Mesenchymal stem cell (in vitro differentiated cells and primary cell): Measurements from ENCODE around the gene MYH16.
A peak's percentile ranks its signal among the peaks of the same experiment; 100 is the strongest.

ENCODE experiments used
- DNase-seq: peaks from one replicate; pipeline ENCODE4 v3.0.0-alpha.2; 2013
- H2AFZ ChIP-seq: one replicate; pipeline ENCODE4 v1.6.1; 2013; ENCODE audit warnings: low read depth, mild to moderate bottlenecking, control low read depth, inconsistent platforms, low read length, moderate library complexity
- H2AK5ac ChIP-seq: 2 replicates; pipeline ENCODE4 v1.6.1; 2013; ENCODE audit warnings: low read length, moderate library complexity, mild to moderate bottlenecking, inconsistent platforms; ENCODE audit not compliant: severe bottlenecking
- H2BK120ac ChIP-seq: one replicate; pipeline ENCODE4 v1.6.1; 2013; ENCODE audit warnings: low read depth, mild to moderate bottlenecking, inconsistent platforms, low read length, moderate library complexity
- H2BK12ac ChIP-seq, 2 experiments: one replicate each; pipeline ENCODE4 v1.6.1; 2013; ENCODE audit warnings: inconsistent platforms in 2 of 2, low read length in 2 of 2, mild to moderate bottlenecking in 2 of 2, moderate library complexity in 2 of 2, control low read depth in 1 of 2
- H2BK15ac ChIP-seq: one replicate; pipeline ENCODE4 v1.6.1; 2013; ENCODE audit warnings: mild to moderate bottlenecking, low read depth, inconsistent platforms; ENCODE audit not compliant: poor library complexity, severe bottlenecking
- H2BK5ac ChIP-seq: 2 replicates; pipeline ENCODE4 v1.6.1; 2013; ENCODE audit warnings: low read depth, mild to moderate bottlenecking, low read length, control low read depth, inconsistent platforms; ENCODE audit not compliant: poor library complexity, severe bottlenecking
- H3K14ac ChIP-seq, 2 experiments: one replicate each; pipeline ENCODE4 v1.6.1; 2013; ENCODE audit warnings: inconsistent platforms in 2 of 2, low read length in 2 of 2, control low read depth in 1 of 2, mild to moderate bottlenecking in 1 of 2, moderate library complexity in 1 of 2
- H3K18ac ChIP-seq, 2 experiments: one replicate each; pipeline ENCODE4 v1.6.1; 2013; ENCODE audit warnings: inconsistent platforms in 2 of 2, low read length in 2 of 2, control low read depth in 1 of 2, low read depth in 1 of 2, mild to moderate bottlenecking in 1 of 2
- H3K23ac ChIP-seq, 2 experiments: one replicate each; pipeline ENCODE4 v1.6.1; 2013; ENCODE audit warnings: inconsistent platforms in 2 of 2, low read length in 2 of 2, mild to moderate bottlenecking in 2 of 2, moderate library complexity in 2 of 2, control low read depth in 1 of 2
- H3K27ac ChIP-seq: 2 replicates; pipeline ENCODE4 v1.5.1; 2013; ENCODE audit warnings: mild to moderate bottlenecking, moderate library complexity, low read length, control low read depth, inconsistent platforms; ENCODE audit not compliant: poor library complexity, severe bottlenecking
- H3K27me3 ChIP-seq, 2 experiments: 2 replicates each; pipeline versions ENCODE4 v1.6.1 to v1.7.0; 2013; ENCODE audit warnings: low read length in 2 of 2, mild to moderate bottlenecking in 2 of 2, moderate library complexity in 2 of 2, control low read depth in 1 of 2, inconsistent platforms in 1 of 2; ENCODE audit not compliant: control insufficient read depth in 1 of 2, insufficient read depth in 1 of 2
- H3K36me3 ChIP-seq, 2 experiments: 2 replicates each; pipeline versions ENCODE4 v1.6.1 to v1.7.0; 2013; ENCODE audit warnings: low read length in 2 of 2, control low read depth in 1 of 2, inconsistent platforms in 1 of 2, low read depth in 1 of 2, mild to moderate bottlenecking in 1 of 2; ENCODE audit not compliant: insufficient read depth in 2 of 2, control insufficient read depth in 1 of 2
- H3K4ac ChIP-seq, 2 experiments: one replicate each; pipeline ENCODE4 v1.6.1; 2013; ENCODE audit warnings: inconsistent platforms in 2 of 2, low read length in 2 of 2, mild to moderate bottlenecking in 2 of 2, moderate library complexity in 2 of 2, control low read depth in 1 of 2, low read depth in 1 of 2
- H3K4me1 ChIP-seq: 2 replicates; pipeline ENCODE4 v1.6.1; 2013; ENCODE audit warnings: low read depth, low read length, control low read depth; ENCODE audit not compliant: control insufficient read depth, insufficient read depth
- H3K4me2 ChIP-seq: 2 replicates; pipeline ENCODE4 v1.6.1; 2013; ENCODE audit warnings: low read length, mild to moderate bottlenecking, inconsistent platforms; ENCODE audit not compliant: poor library complexity, severe bottlenecking
- H3K4me3 ChIP-seq, 2 experiments: 2 replicates each; pipeline versions ENCODE4 v1.5.1 to v1.7.0; 2013; ENCODE audit warnings: low read length in 2 of 2, mild to moderate bottlenecking in 2 of 2, control low read depth in 1 of 2, low read depth in 1 of 2; ENCODE audit not compliant: insufficient read depth in 1 of 2
- H3K79me1 ChIP-seq: replicated peaks from 2 replicates; pipeline ENCODE4 v1.6.1; 2013; ENCODE audit warnings: mild to moderate bottlenecking, control low read depth, low read length, inconsistent platforms; ENCODE audit not compliant: poor library complexity, severe bottlenecking
- H3K9ac ChIP-seq: 2 replicates; pipeline ENCODE4 v1.7.0; 2013; ENCODE audit warnings: mild to moderate bottlenecking, low read length, moderate library complexity
- H3K9me3 ChIP-seq: 2 replicates; pipeline ENCODE4 v1.7.0; 2013; ENCODE audit warnings: mild to moderate bottlenecking, low read length; ENCODE audit not compliant: control insufficient read depth
- H4K8ac ChIP-seq: one replicate; pipeline ENCODE4 v1.6.1; 2013; ENCODE audit warnings: inconsistent platforms, mild to moderate bottlenecking, low read length, moderate library complexity
- H4K91ac ChIP-seq: one replicate; pipeline ENCODE4 v1.6.1; 2013; ENCODE audit warnings: mild to moderate bottlenecking, low read length, inconsistent platforms
- WGBS: methylation state at CpG from one replicate; pipeline ENCODE4 v1.1.7; 2013; ENCODE audit warnings: mixed read lengths; 5-methylcytosine and 5-hydroxymethylcytosine counted together

The MYH16 gene

GRCh38 chr7:99253369-99253768 is 19.3 kb upstream of the MYH16 start:
- H3K14ac ChIP-seq: no peak overlapping the region
- no peak for DNase-seq
- H2BK15ac ChIP-seq: no peak overlapping the region
- no peak overlapping the region for H2AK5ac ChIP-seq
- H2BK12ac ChIP-seq: no peak overlapping the region
- peaks cover 8 to 11% of the 10 kb centered on the region in 2 experiments for H3K27me3 ChIP-seq
- H3K79me1 ChIP-seq: no peaks in the 10 kb centered on the region
- H3K4ac ChIP-seq: no peak overlapping the region
- no peak overlapping the region for H2AFZ ChIP-seq
- H3K4me3 ChIP-seq: no peak overlapping the region
- no peak overlapping the region for H2BK5ac ChIP-seq
- 87% methylated on average over 8 of the region's 9 CpGs for WGBS
- H2BK120ac ChIP-seq: no peak overlapping the region
- H3K4me1 ChIP-seq: peaks cover 7% of the 10 kb centered on the region
- no peaks in the 10 kb centered on the region for H3K9me3 ChIP-seq
- H3K23ac ChIP-seq: no peak overlapping the region
- no peak overlapping the region for H4K91ac ChIP-seq
- no peak overlapping the region for H3K18ac ChIP-seq
- no peaks in the 10 kb centered on the region for H3K36me3 ChIP-seq
- H3K4me2 ChIP-seq: no peak overlapping the region
- H3K9ac ChIP-seq: no peak overlapping the region
- H3K27ac ChIP-seq: no peak overlapping the region
- H4K8ac ChIP-seq: no peak overlapping the region

DNA sequence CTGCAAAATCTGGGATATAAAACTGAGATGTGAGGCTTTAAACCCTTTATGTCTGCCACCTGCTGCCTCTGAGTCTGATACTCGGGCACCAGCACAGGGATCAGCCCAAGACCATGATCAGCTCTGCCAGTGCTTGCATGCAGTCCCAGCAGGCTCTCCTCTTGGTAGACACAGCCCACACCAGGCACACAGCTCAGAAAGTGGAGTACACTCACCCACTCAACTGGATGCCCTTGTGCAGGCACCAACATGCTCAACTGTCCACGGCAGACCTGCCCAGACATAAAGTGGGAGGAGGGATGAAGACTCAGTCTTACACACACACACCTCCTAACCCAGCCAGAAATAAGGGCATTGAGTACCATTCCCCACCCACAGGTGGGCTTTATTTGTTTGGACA is 18.2 kb upstream of the MYH16 start:
- no peak overlapping the region for H3K4me2 ChIP-seq
- H4K91ac ChIP-seq: no peak overlapping the region
- no peak overlapping the region for H3K4me3 ChIP-seq
- no peak overlapping the region for H2BK12ac ChIP-seq
- H3K9me3 ChIP-seq: no peaks in the 10 kb centered on the region
- no peak overlapping the region for H3K14ac ChIP-seq
- H3K27ac ChIP-seq: no peak overlapping the region
- no peak overlapping the region for H3K4ac ChIP-seq
- H3K4me1 ChIP-seq: peaks cover 3% of the 10 kb centered on the region
- no peak overlapping the region for H4K8ac ChIP-seq
- H3K23ac ChIP-seq: no peak overlapping the region
- no peak overlapping the region for H3K9ac ChIP-seq
- H2BK120ac ChIP-seq: no peak overlapping the region
- H2BK5ac ChIP-seq: no peak overlapping the region
- 81% methylated on average over 2 of the region's 2 CpGs for WGBS
- H2BK15ac ChIP-seq: no peak overlapping the region
- no peaks in the 10 kb centered on the region for H3K79me1 ChIP-seq
- DNase-seq: no peak
- H3K36me3 ChIP-seq: no peaks in the 10 kb centered on the region
- H2AFZ ChIP-seq: no peak overlapping the region
- no peak overlapping the region for H2AK5ac ChIP-seq
- H3K27me3 ChIP-seq: peaks cover 8 to 11% of the 10 kb centered on the region in 2 experiments
- no peak overlapping the region for H3K18ac ChIP-seq

DNA sequence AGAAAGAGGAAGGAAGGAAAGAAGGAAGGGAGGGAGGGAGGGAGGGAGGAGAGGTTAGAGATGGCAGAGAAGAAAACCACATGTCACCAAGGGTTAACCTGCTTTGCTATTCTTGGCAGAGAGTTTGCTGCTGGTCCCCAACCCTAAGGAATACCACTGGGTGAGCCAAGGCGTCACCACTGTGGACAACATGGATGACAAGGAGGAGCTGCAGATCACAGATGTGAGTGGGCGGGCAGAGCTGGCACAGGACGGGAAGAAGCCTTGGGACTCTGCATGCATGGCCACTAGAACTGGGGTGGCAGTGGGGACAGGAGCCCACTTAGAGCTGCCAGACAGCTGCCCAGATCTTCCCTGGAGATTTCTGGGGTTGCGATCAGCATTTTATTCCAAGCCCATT is 17.2 kb upstream of the MYH16 start:
- Histone ChIP-seq H3K9ac (no peak overlapping the region), H3K27me3 (peaks cover 4 to 11% of the 10 kb centered on the region in 2 experiments), H3K36me3 (no peaks in the 10 kb centered on the region), H2BK12ac (no peak overlapping the region), H3K14ac (peak overlapping the region in 1 of 2 experiments; percentile 77), H3K23ac (no peak overlapping the region), H3K4me2 (no peak overlapping the region), H3K4ac (no peak overlapping the region), H3K4me3 (no peak overlapping the region), H2BK15ac (no peak overlapping the region), H2AFZ (no peak overlapping the region), H2BK5ac (no peak overlapping the region), H3K9me3 (no peaks in the 10 kb centered on the region), H3K27ac (no peak overlapping the region), H3K18ac (no peak overlapping the region), H2BK120ac (no peak overlapping the region), H3K4me1 (peaks cover 3% of the 10 kb centered on the region), H3K79me1 (no peaks in the 10 kb centered on the region), H2AK5ac (no peak overlapping the region), H4K8ac (no peak overlapping the region), H4K91ac (no peak overlapping the region)
- WGBS: 91% methylated on average over 4 of the region's 4 CpGs
- DNase-seq: no peak

GRCh38 chr7:99257065-99257464 is 15.6 kb upstream of the MYH16 start:
- Histone ChIP-seq H4K91ac (no peak overlapping the region), H2BK15ac (no peak overlapping the region), H3K4me3 (no peak overlapping the region), H2BK120ac (no peak overlapping the region), H2BK12ac (no peak overlapping the region), H2AFZ (no peak overlapping the region), H3K9ac (no peak overlapping the region), H3K4ac (no peak overlapping the region), H3K27me3 (peaks cover 5 to 8% of the 10 kb centered on the region in 2 experiments), H3K14ac (no peak overlapping the region), H3K9me3 (no peaks in the 10 kb centered on the region), H3K79me1 (no peaks in the 10 kb centered on the region), H3K18ac (no peak overlapping the region), H3K4me1 (peaks cover 3% of the 10 kb centered on the region), H3K27ac (no peak overlapping the region), H3K23ac (no peak overlapping the region), H3K36me3 (no peaks in the 10 kb centered on the region), H2AK5ac (no peak overlapping the region), H3K4me2 (no peak overlapping the region), H4K8ac (no peak overlapping the region), H2BK5ac (no peak overlapping the region)
- DNase-seq: no peak
- WGBS: 89% methylated on average over 10 of the region's 10 CpGs
